ENCODE measurements around the gene USP9X. TPM values are rescaled to one million over a fixed set of nuclear protein-coding genes. Genes with fewer than 3 reads are reported as not detected.

USP9X gene
- total RNA-seq, 1 donor from 2014 or later, result 80.4 TPM

DNA sequence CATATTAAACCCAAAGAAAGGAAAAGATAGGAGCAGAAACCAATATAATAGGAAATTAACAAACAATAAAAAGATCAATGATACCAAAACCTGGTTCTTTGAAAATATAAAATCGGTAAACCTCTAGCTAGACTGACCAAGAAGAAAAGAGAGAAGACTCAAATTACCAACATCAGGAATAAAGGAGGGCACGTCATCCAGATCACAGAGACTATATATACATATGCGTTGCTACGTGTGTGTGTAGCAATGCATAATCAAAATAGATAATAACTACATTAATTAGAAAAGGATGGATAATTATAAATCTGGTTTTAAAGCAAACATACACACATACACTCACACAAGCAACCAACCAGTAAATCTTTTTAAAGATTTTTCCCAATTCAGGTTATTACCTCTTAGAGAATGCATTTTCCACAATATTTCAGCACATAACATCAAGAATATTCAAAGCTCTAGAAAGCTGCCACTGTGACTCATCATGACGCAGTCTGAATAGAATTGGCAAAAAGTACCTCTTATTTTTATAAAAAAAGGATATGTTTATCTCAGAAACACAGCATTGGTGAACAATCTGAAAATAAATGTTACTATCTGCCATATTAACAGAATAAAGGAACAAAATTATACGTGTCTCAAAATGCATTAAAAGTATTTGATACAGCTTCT is 41.4 kb upstream of the USP9X start:
- Mint-ChIP-seq H3K27ac (ENCODE audit: unreplicated experiment) (no peak overlapping the region), H3K9me3 (ENCODE audit: unreplicated experiment) (no peaks in the 10 kb centered on the region), H3K4me3 (ENCODE audit: unreplicated experiment) (no peak overlapping the region), H3K27me3 (ENCODE audit: unreplicated experiment) (no peaks in the 10 kb centered on the region), H3K4me1 (ENCODE audit: unreplicated experiment) (no peaks in the 10 kb centered on the region), H3K36me3 (ENCODE audit: unreplicated experiment) (no peaks in the 10 kb centered on the region)
- TF ChIP-seq CTCF (IDR thresholded peaks at IDR 0.05), result no peak
- DNase-seq (ENCODE audit: extremely low spot score, unreplicated experiment), result no peak

DNA sequence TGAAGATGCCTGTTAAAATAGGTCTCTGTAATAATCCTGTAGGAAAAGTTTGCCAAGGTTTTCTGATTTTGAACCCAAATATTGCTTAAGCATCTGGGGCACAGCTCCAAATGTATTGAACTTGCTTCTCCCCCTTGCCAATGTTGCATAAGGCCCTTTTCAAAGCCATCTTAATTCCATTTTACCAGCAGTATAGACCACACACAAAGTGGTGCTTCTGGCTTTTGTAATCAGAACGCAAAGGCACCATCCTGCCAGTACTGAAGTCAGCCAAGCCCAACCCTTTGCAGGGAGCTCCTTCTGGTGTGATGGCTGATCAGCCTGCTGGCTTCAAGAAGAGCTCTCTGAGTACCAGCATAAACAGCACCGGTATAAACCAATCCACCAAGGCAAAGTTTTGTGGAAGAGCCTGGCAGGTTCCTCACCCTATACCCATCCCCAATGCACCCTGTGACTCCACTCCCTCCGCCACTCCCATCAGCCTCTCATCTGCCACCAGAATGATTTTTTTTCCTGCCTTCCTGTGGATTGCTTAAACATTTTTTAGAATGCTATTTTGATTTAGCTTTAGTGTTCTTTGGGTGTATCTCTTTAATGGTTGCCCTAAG is 39.2 kb upstream of the USP9X start:
- H3K4me1 Mint-ChIP-seq (ENCODE audit: unreplicated experiment), result no peaks in the 10 kb centered on the region

DNA sequence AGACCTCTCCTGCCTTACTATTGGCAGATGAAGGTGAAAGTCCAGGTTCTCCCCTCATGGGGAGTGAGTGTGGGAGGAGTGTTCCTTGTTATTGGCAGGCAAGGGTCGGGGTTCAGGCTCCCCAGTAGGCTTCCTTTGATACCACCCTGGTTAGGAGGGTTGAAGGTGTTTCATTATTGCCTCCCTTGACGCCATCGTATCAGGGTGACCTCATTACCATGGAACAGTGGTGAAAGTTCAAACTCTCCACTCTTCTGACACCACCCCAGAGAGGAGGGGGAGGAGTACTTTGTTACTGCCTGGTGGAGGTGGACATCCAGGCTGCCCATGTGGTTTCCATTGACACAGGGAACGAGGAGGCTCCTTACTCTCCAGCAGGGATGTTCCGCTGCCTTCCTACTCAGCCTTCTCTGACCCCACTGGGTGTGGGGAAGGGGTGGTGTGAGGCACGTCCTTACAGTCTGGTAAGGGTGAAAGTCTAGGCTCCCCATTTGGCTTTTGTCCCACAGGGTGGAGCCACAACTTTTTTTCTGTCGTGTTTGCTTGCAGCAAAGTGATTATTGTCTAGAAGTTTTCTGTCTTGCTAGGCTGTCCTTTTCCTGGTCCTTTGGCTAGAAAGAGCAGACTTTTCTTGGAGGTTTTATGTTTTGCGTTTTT is 37.2 kb upstream of the USP9X start:
- Mint-ChIP-seq H3K36me3 (ENCODE audit: unreplicated experiment) (no peaks in the 10 kb centered on the region), H3K4me3 (ENCODE audit: unreplicated experiment) (no peak overlapping the region), H3K27me3 (ENCODE audit: unreplicated experiment) (no peaks in the 10 kb centered on the region), H3K4me1 (ENCODE audit: unreplicated experiment) (no peaks in the 10 kb centered on the region), H3K9me3 (ENCODE audit: unreplicated experiment) (no peaks in the 10 kb centered on the region), H3K27ac (ENCODE audit: unreplicated experiment) (no peak overlapping the region)
- TF ChIP-seq CTCF (IDR thresholded peaks at IDR 0.05), result no peak
- DNase-seq (ENCODE audit: extremely low spot score, unreplicated experiment), result no peak

More for the DNA sequence above, 39.2 kb upstream of the USP9X start:
- Mint-ChIP-seq H3K27me3 (ENCODE audit: unreplicated experiment) (no peaks in the 10 kb centered on the region), H3K9me3 (ENCODE audit: unreplicated experiment) (no peaks in the 10 kb centered on the region), H3K36me3 (ENCODE audit: unreplicated experiment) (no peaks in the 10 kb centered on the region), H3K4me3 (ENCODE audit: unreplicated experiment) (no peak overlapping the region), H3K27ac (ENCODE audit: unreplicated experiment) (no peak overlapping the region)
- no peak for DNase-seq (ENCODE audit: extremely low spot score, unreplicated experiment)
- no peak for TF ChIP-seq CTCF (IDR thresholded peaks at IDR 0.05)

GRCh38 chrX:41050359-41050758 is 34.9 kb upstream of the USP9X start:
- TF ChIP-seq CTCF (IDR thresholded peaks at IDR 0.05), result no peak
- H3K27ac Mint-ChIP-seq (ENCODE audit: unreplicated experiment), result no peak overlapping the region
- H3K4me1 Mint-ChIP-seq (ENCODE audit: unreplicated experiment), result no peaks in the 10 kb centered on the region
- H3K4me3 Mint-ChIP-seq (ENCODE audit: unreplicated experiment), result no peak overlapping the region
- H3K27me3 Mint-ChIP-seq (ENCODE audit: unreplicated experiment), result no peaks in the 10 kb centered on the region
- no peaks in the 10 kb centered on the region for H3K9me3 Mint-ChIP-seq (ENCODE audit: unreplicated experiment)
- no peaks in the 10 kb centered on the region for H3K36me3 Mint-ChIP-seq (ENCODE audit: unreplicated experiment)
- no peak for DNase-seq (ENCODE audit: extremely low spot score, unreplicated experiment)

- Mint-ChIP-seq H3K9me3 (ENCODE audit: unreplicated experiment) (no peaks in the 10 kb centered on the region), H3K4me3 (ENCODE audit: unreplicated experiment) (no peak overlapping the region), H3K27ac (ENCODE audit: unreplicated experiment) (no peak overlapping the region), H3K27me3 (ENCODE audit: unreplicated experiment) (no peaks in the 10 kb centered on the region), H3K4me1 (ENCODE audit: unreplicated experiment) (no peaks in the 10 kb centered on the region), H3K36me3 (ENCODE audit: unreplicated experiment) (no peaks in the 10 kb centered on the region)
- TF ChIP-seq CTCF (IDR thresholded peaks at IDR 0.05), result no peak
- no peak for DNase-seq (ENCODE audit: extremely low spot score, unreplicated experiment)
Measured at GRCh38 chrX:41051288-41051687, 34.0 kb upstream of the USP9X start.

Measured in osteocyte (in vitro differentiated cells).